Ectodermal cell (in vitro differentiated cells): ENCODE data around the gene CORO2A.

Experiments used
- H3K27ac ChIP-seq: 2 replicates; pipeline ENCODE4 v1.7.0; 2013; ENCODE audit warnings: mild to moderate bottlenecking, low read depth, low read length; ENCODE audit not compliant: insufficient read depth, poor library complexity, severe bottlenecking
- H3K27me3 ChIP-seq: 2 replicates; pipeline ENCODE4 v1.7.0; 2013; ENCODE audit warnings: mild to moderate bottlenecking, low read length; ENCODE audit not compliant: insufficient read depth, control insufficient read depth, poor library complexity, severe bottlenecking
- H3K36me3 ChIP-seq: one replicate; pipeline ENCODE4 v1.7.0; 2013; ENCODE audit warnings: low read length; ENCODE audit not compliant: control insufficient read depth, insufficient read depth
- H3K4me1 ChIP-seq: one replicate; pipeline ENCODE4 v1.7.0; 2013; ENCODE audit warnings: low read length; ENCODE audit not compliant: control insufficient read depth, insufficient read depth
- H3K4me3 ChIP-seq: 2 replicates; pipeline ENCODE4 v1.7.0; 2013; ENCODE audit warnings: low read depth, low read length, control low read depth; ENCODE audit not compliant: insufficient read depth
- H3K9me3 ChIP-seq: 2 replicates; pipeline ENCODE4 v1.7.0; 2013; ENCODE audit warnings: mild to moderate bottlenecking, low read length, moderate library complexity; ENCODE audit not compliant: control insufficient read depth
- WGBS, 2 experiments: methylation state at CpG; one replicate each; pipeline ENCODE4 v1.1.7; 2013; ENCODE audit warnings: missing lambda C conversion rate in 2 of 2; 5-methylcytosine and 5-hydroxymethylcytosine counted together

CORO2A gene

GRCh38 chr9:98144631-98145030 is 47.8 kb downstream of the CORO2A start:
- no peaks in the 10 kb centered on the region for H3K4me1 ChIP-seq
- no peaks in the 10 kb centered on the region for H3K27me3 ChIP-seq
- H3K4me3 ChIP-seq, result no peak overlapping the region
- H3K27ac ChIP-seq, result no peak overlapping the region
- no peaks in the 10 kb centered on the region for H3K36me3 ChIP-seq
- 95% methylated on average over 3 of the region's 3 CpGs for WGBS, 2 experiments
- H3K9me3 ChIP-seq, result no peaks in the 10 kb centered on the region

- no peaks in the 10 kb centered on the region for H3K27me3 ChIP-seq
- H3K27ac ChIP-seq, result no peak overlapping the region
- 88 to 94% methylated on average over 4 of the region's 4 CpGs for WGBS, 2 experiments
Observed at GRCh38 chr9:98144076-98144475, 48.4 kb downstream of the CORO2A start.

GRCh38 chr9:98142925-98143481 is 49.4 kb downstream of the CORO2A start:
- Histone ChIP-seq H3K27ac (no peak overlapping the region), H3K4me1 (no peaks in the 10 kb centered on the region), H3K27me3 (no peaks in the 10 kb centered on the region), H3K4me3 (no peak overlapping the region), H3K9me3 (no peaks in the 10 kb centered on the region), H3K36me3 (no peaks in the 10 kb centered on the region)
- WGBS, 2 experiments, result 91 to 92% methylated on average over 8 of the region's 8 CpGs

More at GRCh38 chr9:98144076-98144475, 48.4 kb downstream of the CORO2A start:
- no peaks in the 10 kb centered on the region for H3K9me3 ChIP-seq
- no peaks in the 10 kb centered on the region for H3K36me3 ChIP-seq
- no peak overlapping the region for H3K4me3 ChIP-seq
- no peaks in the 10 kb centered on the region for H3K4me1 ChIP-seq

- WGBS, 2 experiments, result 88 to 90% methylated on average over 10 to 12 of the region's 13 CpGs
- Histone ChIP-seq H3K27ac (no peak overlapping the region), H3K4me3 (no peak overlapping the region), H3K27me3 (no peaks in the 10 kb centered on the region), H3K9me3 (no peaks in the 10 kb centered on the region), H3K36me3 (no peaks in the 10 kb centered on the region), H3K4me1 (no peaks in the 10 kb centered on the region)
Observed at GRCh38 chr9:98142182-98142907, 50.1 kb downstream of the CORO2A start.

GRCh38 chr9:98140503-98140902 is 51.9 kb downstream of the CORO2A start:
- H3K27ac ChIP-seq, result no peak overlapping the region
- no peaks in the 10 kb centered on the region for H3K9me3 ChIP-seq
- no peaks in the 10 kb centered on the region for H3K36me3 ChIP-seq
- no peaks in the 10 kb centered on the region for H3K4me1 ChIP-seq
- WGBS, 2 experiments, result 82 to 96% methylated on average over 4 to 5 of the region's 5 CpGs
- H3K4me3 ChIP-seq, result no peak overlapping the region
- H3K27me3 ChIP-seq, result no peaks in the 10 kb centered on the region

- no peaks in the 10 kb centered on the region for H3K27me3 ChIP-seq
- H3K4me3 ChIP-seq, result no peak overlapping the region
- H3K36me3 ChIP-seq, result no peaks in the 10 kb centered on the region
- H3K4me1 ChIP-seq, result peaks cover 7% of the 10 kb centered on the region
- H3K27ac ChIP-seq, result no peak overlapping the region
- no peaks in the 10 kb centered on the region for H3K9me3 ChIP-seq
Observed at GRCh38 chr9:98136489-98136888, 55.9 kb downstream of the CORO2A start.

GRCh38 chr9:98135938-98136337 is 56.5 kb downstream of the CORO2A start:
- Histone ChIP-seq H3K4me1 (peaks cover 7% of the 10 kb centered on the region), H3K27ac (no peak overlapping the region), H3K4me3 (no peak overlapping the region), H3K27me3 (no peaks in the 10 kb centered on the region), H3K36me3 (no peaks in the 10 kb centered on the region), H3K9me3 (no peaks in the 10 kb centered on the region)
- 92 to 94% methylated on average over 7 of the region's 7 CpGs for WGBS, 2 experiments

GRCh38 chr9:98135558-98135934 is 56.9 kb downstream of the CORO2A start:
- Histone ChIP-seq H3K4me3 (no peak overlapping the region), H3K27me3 (no peaks in the 10 kb centered on the region), H3K27ac (no peak overlapping the region), H3K36me3 (no peaks in the 10 kb centered on the region), H3K9me3 (no peaks in the 10 kb centered on the region), H3K4me1 (peaks cover 7% of the 10 kb centered on the region)
- WGBS, 2 experiments, result 88 to 89% methylated on average over 4 of the region's 4 CpGs

GRCh38 chr9:98134702-98135557 is 57.5 kb downstream of the CORO2A start:
- Histone ChIP-seq H3K4me3 (no peak overlapping the region), H3K36me3 (no peaks in the 10 kb centered on the region), H3K4me1 (peaks cover 7% of the 10 kb centered on the region), H3K27ac (no peak overlapping the region), H3K9me3 (no peaks in the 10 kb centered on the region), H3K27me3 (no peaks in the 10 kb centered on the region)
- WGBS, 2 experiments, result 96% methylated on average over 12 of the region's 12 CpGs
